HepG2 (cell line): Measurements from ENCODE around the gene DGKD.

ENCODE experiments used
- CTCF ChIP-seq: sonication (generic); formaldehyde crosslinking; IDR thresholded peaks from 2 replicates; pipeline ENCODE4 v1.5.0; 2020; ENCODE audit warnings: mild to moderate bottlenecking, missing genetic modification reagents, moderate library complexity
- FOXK1 ChIP-seq: sonication (generic); formaldehyde crosslinking; IDR thresholded peaks from 2 replicates; pipeline ENCODE4 v1.4.0; 2020; ENCODE audit warnings: low read depth, missing genetic modification reagents, borderline replicate concordance
- ISL2 ChIP-seq: sonication (generic); formaldehyde crosslinking; IDR thresholded peaks from 2 replicates; pipeline ENCODE4 v1.5.0; 2020; ENCODE audit warnings: missing genetic modification reagents
- SMC3 ChIP-seq: IDR thresholded peaks from 2 replicates; pipeline ENCODE4 v1.6.1; 2011; ENCODE audit warnings: low read length, improper control_type of control experiment
- SP1 ChIP-seq, 2 experiments: fragments of 450-650 bp in 1 of 2; sonication (generic) in 1 of 2; formaldehyde crosslinking in 1 of 2; IDR thresholded peaks; 2 replicates each; pipeline versions ENCODE4 v1.4.0 to v1.6.1; 2016 to 2020; ENCODE audit warnings: missing genetic modification reagents in 1 of 2
- TF ChIP-seq, protein P1 (sequence below): sonication (generic); formaldehyde crosslinking; IDR thresholded peaks from 2 replicates; pipeline ENCODE4 v1.5.0; 2020; ENCODE audit warnings: missing genetic modification reagents

DNA sequence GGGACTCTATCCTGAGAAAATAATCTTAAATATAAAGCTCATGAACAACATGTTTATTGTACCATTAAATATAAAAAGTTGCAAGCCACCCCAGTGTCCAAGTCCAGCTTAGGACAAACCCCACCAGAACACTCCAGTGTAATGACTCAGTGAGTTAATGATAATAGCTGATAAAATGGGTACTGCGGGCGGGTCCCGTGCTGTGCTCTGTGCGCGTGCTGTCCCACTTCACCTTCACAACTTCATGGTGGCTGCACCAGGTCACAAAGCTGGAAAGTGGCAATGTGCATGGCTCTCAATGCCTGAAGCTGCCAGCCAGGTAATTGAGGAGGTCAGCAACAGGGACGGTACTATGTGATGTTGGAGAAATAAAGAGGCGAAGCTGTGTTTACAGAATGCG lies 18.6 kb downstream of the DGKD start:
- no peak for TF ChIP-seq ISL2 (CRISPR knock-in tag)
- no peak for TF ChIP-seq CTCF (CRISPR knock-in tag)
- TF ChIP-seq SMC3, result no peak
- TF ChIP-seq SP1 (IDR thresholded peaks at IDR 0.05), result no peak
- no peak for TF ChIP-seq SP1 (CRISPR knock-in tag; IDR thresholded peaks at IDR 0.05)
- TF ChIP-seq, protein P1, sequence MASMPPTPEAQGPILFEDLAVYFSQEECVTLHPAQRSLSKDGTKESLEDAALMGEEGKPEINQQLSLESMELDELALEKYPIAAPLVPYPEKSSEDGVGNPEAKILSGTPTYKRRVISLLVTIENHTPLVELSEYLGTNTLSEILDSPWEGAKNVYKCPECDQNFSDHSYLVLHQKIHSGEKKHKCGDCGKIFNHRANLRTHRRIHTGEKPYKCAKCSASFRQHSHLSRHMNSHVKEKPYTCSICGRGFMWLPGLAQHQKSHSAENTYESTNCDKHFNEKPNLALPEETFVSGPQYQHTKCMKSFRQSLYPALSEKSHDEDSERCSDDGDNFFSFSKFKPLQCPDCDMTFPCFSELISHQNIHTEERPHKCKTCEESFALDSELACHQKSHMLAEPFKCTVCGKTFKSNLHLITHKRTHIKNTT, result no peak
- TF ChIP-seq FOXK1 (CRISPR knock-in tag), result no peak
